Measurements from ENCODE around the gene COL19A1.

Gene COL19A1

GRCh38 chr6:70171236-70171635 lies 304.9 kb downstream of the COL19A1 start:
- no peak for DNase-seq (ENCODE audit: low read depth)

GRCh38 chr6:70172252-70172651 lies 305.9 kb downstream of the COL19A1 start:
- DNase-seq (ENCODE audit: low read depth), result no peak

- DNase-seq (ENCODE audit: low read depth), result no peak
Observed at GRCh38 chr6:70175770-70176169, 309.4 kb downstream of the COL19A1 start.

GRCh38 chr6:70176842-70177550 lies 310.6 kb downstream of the COL19A1 start:
- no peak for DNase-seq (ENCODE audit: low read depth)

- DNase-seq (ENCODE audit: low read depth), result no peak
Observed at GRCh38 chr6:70180183-70180900, 314.0 kb downstream of the COL19A1 start.

- no peak for DNase-seq (ENCODE audit: low read depth)
Observed at GRCh38 chr6:70180901-70181599, 314.7 kb downstream of the COL19A1 start.

GRCh38 chr6:70183538-70183937 lies 317.2 kb downstream of the COL19A1 start:
- DNase-seq (ENCODE audit: low read depth), result no peak

- no peak for DNase-seq (ENCODE audit: low read depth)
Observed at GRCh38 chr6:70184723-70185122, 318.4 kb downstream of the COL19A1 start.

GRCh38 chr6:70186461-70186860 lies 320.1 kb downstream of the COL19A1 start:
- DNase-seq (ENCODE audit: low read depth), result no peak

- DNase-seq (ENCODE audit: low read depth), result no peak
Observed at GRCh38 chr6:70188202-70188601, 321.8 kb downstream of the COL19A1 start.

GRCh38 chr6:70194421-70194820 lies 328.1 kb downstream of the COL19A1 start:
- DNase-seq (ENCODE audit: low read depth), result no peak

- DNase-seq (ENCODE audit: low read depth), result no peak
Observed at GRCh38 chr6:70196531-70196930, 330.2 kb downstream of the COL19A1 start.

- DNase-seq (ENCODE audit: low read depth), result no peak
Observed at GRCh38 chr6:70198785-70199184, 332.4 kb downstream of the COL19A1 start.

- no peak for DNase-seq (ENCODE audit: low read depth)
Observed at GRCh38 chr6:70208235-70208790, 342.0 kb downstream of the COL19A1 start.

GRCh38 chr6:70210462-70210861 lies 344.1 kb downstream of the COL19A1 start:
- DNase-seq (ENCODE audit: low read depth), result no peak

- no peak for DNase-seq (ENCODE audit: low read depth)
Observed at GRCh38 chr6:70215460-70216108, 349.2 kb downstream of the COL19A1 start.

- no peak for DNase-seq (ENCODE audit: low read depth)
Observed at GRCh38 chr6:70216767-70217166, 350.4 kb downstream of the COL19A1 start.

GRCh38 chr6:70219943-70220613 lies 353.7 kb downstream of the COL19A1 start:
- no peak for DNase-seq (ENCODE audit: low read depth)

GRCh38 chr6:70221025-70221714 lies 354.8 kb downstream of the COL19A1 start:
- DNase-seq (ENCODE audit: low read depth), result no peak

- DNase-seq (ENCODE audit: low read depth), result no peak
Observed at GRCh38 chr6:70221715-70222438, 355.5 kb downstream of the COL19A1 start.

- DNase-seq (ENCODE audit: low read depth), result no peak
Observed at GRCh38 chr6:70222439-70222749, 356.0 kb downstream of the COL19A1 start.
